ENCODE results near the gene SLC17A6. TPM values are rescaled to one million over a fixed set of nuclear protein-coding genes. Genes with fewer than 3 reads are reported as not detected.

SLC17A6 gene
- total RNA-seq, 1 experiment from 2014 or later = not detected

- Histone ChIP-seq H3K9me3 (replicated peaks) (no peaks in the 10 kb centered on the region), H3K4me1 (no peaks in the 10 kb centered on the region), H3K27me3 (no peaks in the 10 kb centered on the region), H3K27ac (no peak overlapping the region), H3K36me3 (no peaks in the 10 kb centered on the region), H3K4me3 (no peak overlapping the region)
- no peak for DNase-seq
Measured at GRCh38 chr11:22426915-22427314, 88.7 kb downstream of the SLC17A6 start.

Other genes starting within 250 kb of the SLC17A6 start
- 1.3 and 1.6 TPM in 2 replicates for gene ANO5, start 145.3 kb upstream of the SLC17A6 start, total RNA-seq (2014; rRNA removed; shearing (Covaris generic))